Stimulated activated CD4-positive, alpha-beta T cell treated with anti-CD3 and anti-CD28 coated beads, Interleukin-1b, Interleukin-23, amount 100 ng/mL, for 4 hours (primary cell): ENCODE data around the gene FOXA3.
"Not testable (repeated sequence)": the region's sequence is repeated elsewhere in the genome, so short reads cannot be mapped to it uniquely, and the experiment has no call there.

Experiments
- DNase-seq, 2 donors: peaks; one replicate each; pipeline ENCODE4 v3.0.0-alpha.2; 2020; ENCODE audit warnings: low read depth in 2 of 2

The FOXA3 gene

GRCh38 chr19:45828523-45828922, 35.6 kb upstream of the FOXA3 start:
- DNase-seq = no peak

GRCh38 chr19:45828945-45829344, 35.2 kb upstream of the FOXA3 start:
- no peak for DNase-seq

GRCh38 chr19:45834970-45835369, 29.2 kb upstream of the FOXA3 start:
- DNase-seq = no peak

- no peak for DNase-seq
Observed at GRCh38 chr19:45842198-45842597, 21.9 kb upstream of the FOXA3 start.

GRCh38 chr19:45847663-45848062, 16.5 kb upstream of the FOXA3 start:
- DNase-seq = no peak

GRCh38 chr19:45848922-45849321, 15.2 kb upstream of the FOXA3 start:
- no peak for DNase-seq

- no peak for DNase-seq
Observed at GRCh38 chr19:45852145-45852750, 11.9 kb upstream of the FOXA3 start.

GRCh38 chr19:45852983-45853382, 11.1 kb upstream of the FOXA3 start:
- DNase-seq = no peak

- no peak for DNase-seq
Observed at GRCh38 chr19:45854167-45854778, 9.9 kb upstream of the FOXA3 start.

- DNase-seq = no peak
Observed at GRCh38 chr19:45860359-45861259, 3.5 kb upstream of the FOXA3 start.

- no peak for DNase-seq
Observed at GRCh38 chr19:45862271-45862563, 1.9 kb upstream of the FOXA3 start.

- peak; percentile 96 to 97 for DNase-seq
Observed at GRCh38 chr19:45862564-45863334, 1.4 kb upstream of the FOXA3 start, which contains the start of gene SYMPK. Gene SYMPK (minus strand): TSS chr19:45863147. CDS start chr19:45854495, 8,652 bp downstream.

GRCh38 chr19:45863335-45863839, 739 bp upstream of the FOXA3 start:
- DNase-seq = no peak

- DNase-seq = no peak
Observed at GRCh38 chr19:45864629-45865082, 530 bp downstream of the FOXA3 start.

- no peak for DNase-seq
Observed at GRCh38 chr19:45865269-45865948, 1.3 kb downstream of the FOXA3 start.

- no peak for DNase-seq
Observed at GRCh38 chr19:45866400-45867176, 2.5 kb downstream of the FOXA3 start.

- DNase-seq = not testable (repeated sequence)
Observed at GRCh38 chr19:45867241-45867640, 3.1 kb downstream of the FOXA3 start.

GRCh38 chr19:45870798-45871197, 6.7 kb downstream of the FOXA3 start:
- DNase-seq = no peak

GRCh38 chr19:45872095-45872919, 8.2 kb downstream of the FOXA3 start:
- DNase-seq = no peak
